Activated T-helper 2 cell treated with anti-CD3 and anti-CD28 coated beads, Interferon-gamma antibody, Interleukin-2, Interleukin-4, amounts not matched to agents 10 μg/mL and 5 μg/mL and 100 μg/mL, durations not matched to agents 14 hours and 24 hours and 36 hours (primary cell): ENCODE measurements around the gene MAP3K6. TPM values are rescaled to one million over a fixed set of nuclear protein-coding genes. Genes with fewer than 3 reads are reported as not detected.

ENCODE experiments used
- DNase-seq: peaks from one replicate; pipeline ENCODE4 v3.0.0; 2021; ENCODE audit warnings: low spot score
- H3K27ac Mint-ChIP-seq: one replicate; pipeline ENCODE4 v1.8.0; 2021; ENCODE audit warnings: mixed read lengths
- H3K27me3 Mint-ChIP-seq: one replicate; pipeline ENCODE4 v1.8.0; 2021; ENCODE audit warnings: low read depth, mixed read lengths
- H3K36me3 Mint-ChIP-seq: one replicate; pipeline ENCODE4 v1.8.0; 2021; ENCODE audit warnings: low read depth, mixed read lengths
- H3K4me1 Mint-ChIP-seq: one replicate; pipeline ENCODE4 v1.8.0; 2021; ENCODE audit warnings: low read depth, mixed read lengths
- H3K4me3 Mint-ChIP-seq: one replicate; pipeline ENCODE4 v1.8.0; 2021; ENCODE audit warnings: low read depth, mild to moderate bottlenecking, moderate library complexity, mixed read lengths
- H3K9me3 Mint-ChIP-seq: one replicate; pipeline ENCODE4 v1.8.0; 2021; ENCODE audit warnings: mixed read lengths
- intact Hi-C: fragments of 100-400 bp; cut with micrococcal nuclease; formaldehyde crosslinking; loops from one replicate; pipeline ENCODE4 v1.15.1; 2023
- total RNA-seq: library from RNA; stranded (reverse); gene quantifications from 2 replicates; pipeline ENCODE4 v1.2.3, GENCODE V29; 2022

The MAP3K6 gene
- total RNA-seq, 1 donor from 2014 or later = 15.8 TPM

DNA sequence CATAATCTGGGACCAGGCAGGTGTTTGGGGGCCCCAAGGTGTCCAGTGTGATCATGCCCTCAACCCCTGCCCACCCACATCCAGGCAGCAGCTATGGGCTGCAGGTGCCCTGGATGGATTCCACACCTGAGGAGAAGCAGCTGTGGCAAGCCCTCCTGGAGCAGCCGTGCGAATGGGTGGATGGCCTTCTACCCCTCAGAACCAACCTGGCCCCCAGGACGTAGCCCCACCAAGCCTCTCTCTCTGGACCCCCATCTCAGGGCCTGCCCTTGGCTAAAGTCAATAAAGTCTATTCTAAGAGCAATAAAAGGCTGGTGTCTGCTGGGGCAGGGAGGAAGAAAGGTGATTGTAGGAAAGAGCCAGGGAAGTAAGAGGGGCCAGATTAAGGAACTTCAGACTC, 13.1 kb downstream of the MAP3K6 start:
- H3K27me3 Mint-ChIP-seq = no peaks in the 10 kb centered on the region
- H3K4me1 Mint-ChIP-seq = peaks cover 19% of the 10 kb centered on the region
- H3K27ac Mint-ChIP-seq = no peak overlapping the region
- H3K36me3 Mint-ChIP-seq = peaks cover 21% of the 10 kb centered on the region
- H3K9me3 Mint-ChIP-seq = no peaks in the 10 kb centered on the region
- no peak for DNase-seq
- intact Hi-C loops = no loop called here
- H3K4me3 Mint-ChIP-seq = no peak overlapping the region

DNA sequence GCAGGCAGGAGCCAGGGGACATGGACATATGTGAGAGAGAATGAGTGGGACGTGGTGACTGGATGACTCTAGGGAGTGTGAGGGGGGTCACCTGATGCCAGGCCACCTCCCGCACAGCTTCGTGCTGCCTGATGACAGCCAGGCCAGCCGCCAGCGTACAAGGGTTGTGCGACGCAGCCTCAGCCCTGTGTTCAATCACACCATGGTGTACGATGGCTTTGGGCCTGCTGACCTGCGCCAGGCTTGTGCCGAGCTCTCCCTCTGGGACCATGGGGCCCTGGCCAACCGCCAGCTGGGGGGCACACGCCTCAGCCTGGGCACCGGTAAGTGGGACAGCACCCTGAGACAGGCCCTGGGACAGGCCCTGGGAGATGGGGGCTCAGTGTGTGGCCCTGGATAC, 13.6 kb downstream of the MAP3K6 start:
- peaks cover 19% of the 10 kb centered on the region for H3K4me1 Mint-ChIP-seq
- intact Hi-C loops = no loop called here
- H3K4me3 Mint-ChIP-seq = no peak overlapping the region
- H3K27me3 Mint-ChIP-seq = no peaks in the 10 kb centered on the region
- peaks cover 22% of the 10 kb centered on the region for H3K36me3 Mint-ChIP-seq
- no peak for DNase-seq
- H3K9me3 Mint-ChIP-seq = no peaks in the 10 kb centered on the region
- H3K27ac Mint-ChIP-seq = no peak overlapping the region

DNA sequence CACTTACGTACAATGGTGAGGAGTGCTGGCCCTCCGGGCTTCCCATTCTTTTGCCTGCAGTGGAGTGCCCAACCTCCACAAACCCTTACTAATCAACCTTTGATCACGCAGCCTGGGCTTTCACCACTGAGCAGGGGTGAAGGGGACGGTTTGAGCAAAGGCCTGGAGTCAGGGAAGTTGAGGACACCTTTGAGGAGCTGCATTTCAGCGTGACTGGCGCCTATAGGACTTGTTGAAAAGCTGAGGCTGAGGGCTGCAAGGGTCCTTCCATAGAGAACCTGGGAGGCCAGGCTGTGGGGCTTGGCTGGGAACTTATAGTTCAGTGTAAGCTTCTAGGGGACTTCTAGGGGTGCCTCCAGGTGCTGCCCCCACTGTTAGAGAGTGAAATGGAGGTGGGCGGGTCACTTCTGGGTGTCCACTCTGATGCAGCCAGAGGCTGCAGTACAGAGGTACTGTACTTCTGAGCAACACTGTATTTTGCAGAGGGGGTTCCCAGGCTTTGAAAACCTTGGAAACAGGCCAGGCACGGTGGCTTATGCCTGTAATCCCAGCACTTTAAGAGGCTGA, 15.1 kb downstream of the MAP3K6 start:
- Mint-ChIP-seq H3K4me1 (peaks cover 15% of the 10 kb centered on the region), H3K36me3 (peaks cover 29% of the 10 kb centered on the region), H3K4me3 (no peak overlapping the region), H3K9me3 (no peaks in the 10 kb centered on the region), H3K27me3 (no peaks in the 10 kb centered on the region), H3K27ac (no peak overlapping the region)
- no peak for DNase-seq
- intact Hi-C loops = no loop called here

DNA sequence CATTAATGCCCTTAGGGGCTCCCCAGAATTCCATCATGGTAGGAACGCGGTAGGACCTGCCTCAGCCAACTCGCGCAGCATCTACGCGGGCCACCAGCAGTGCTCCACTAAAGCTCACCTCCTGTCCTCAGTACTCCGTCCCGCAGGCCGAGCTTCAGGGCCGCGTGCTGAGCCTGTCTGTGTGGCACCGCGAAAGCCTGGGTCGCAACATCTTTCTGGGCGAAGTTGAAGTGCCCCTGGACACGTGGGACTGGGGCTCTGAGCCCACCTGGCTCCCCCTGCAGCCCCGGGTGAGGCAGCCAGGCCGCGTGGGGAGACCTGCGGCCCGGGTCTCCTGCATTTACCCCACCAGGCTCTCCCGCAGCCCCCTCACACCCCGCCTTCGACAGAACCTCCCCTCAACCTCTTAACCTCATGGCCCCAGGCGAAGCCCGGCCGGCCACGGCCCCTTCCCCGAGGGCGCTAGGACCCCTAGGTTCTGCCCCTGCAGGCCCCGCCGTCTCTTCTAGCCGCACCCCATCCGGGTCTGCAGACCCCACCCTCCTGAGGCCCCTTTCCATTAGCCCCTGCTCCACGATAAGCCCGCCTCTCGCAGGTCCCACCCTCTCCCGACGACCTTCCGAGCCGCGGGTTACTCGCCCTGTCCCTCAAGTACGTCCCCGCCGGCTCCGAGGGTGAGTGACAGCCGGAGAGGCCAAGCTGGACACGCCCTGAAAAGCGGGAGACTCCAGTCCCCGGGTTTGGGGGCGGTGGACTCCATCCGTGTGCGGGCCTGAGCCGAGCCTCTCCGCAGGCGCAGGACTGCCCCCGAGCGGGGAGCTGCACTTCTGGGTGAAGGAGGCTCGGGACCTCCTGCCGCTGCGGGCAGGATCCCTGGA, 15.9 kb downstream of the MAP3K6 start:
- Mint-ChIP-seq H3K4me1 (peaks cover 16% of the 10 kb centered on the region), H3K27ac (no peak overlapping the region), H3K9me3 (no peaks in the 10 kb centered on the region), H3K36me3 (peaks cover 36% of the 10 kb centered on the region), H3K4me3 (no peak overlapping the region), H3K27me3 (no peaks in the 10 kb centered on the region)
- no peak for DNase-seq
- intact Hi-C loops = no loop called here

DNA sequence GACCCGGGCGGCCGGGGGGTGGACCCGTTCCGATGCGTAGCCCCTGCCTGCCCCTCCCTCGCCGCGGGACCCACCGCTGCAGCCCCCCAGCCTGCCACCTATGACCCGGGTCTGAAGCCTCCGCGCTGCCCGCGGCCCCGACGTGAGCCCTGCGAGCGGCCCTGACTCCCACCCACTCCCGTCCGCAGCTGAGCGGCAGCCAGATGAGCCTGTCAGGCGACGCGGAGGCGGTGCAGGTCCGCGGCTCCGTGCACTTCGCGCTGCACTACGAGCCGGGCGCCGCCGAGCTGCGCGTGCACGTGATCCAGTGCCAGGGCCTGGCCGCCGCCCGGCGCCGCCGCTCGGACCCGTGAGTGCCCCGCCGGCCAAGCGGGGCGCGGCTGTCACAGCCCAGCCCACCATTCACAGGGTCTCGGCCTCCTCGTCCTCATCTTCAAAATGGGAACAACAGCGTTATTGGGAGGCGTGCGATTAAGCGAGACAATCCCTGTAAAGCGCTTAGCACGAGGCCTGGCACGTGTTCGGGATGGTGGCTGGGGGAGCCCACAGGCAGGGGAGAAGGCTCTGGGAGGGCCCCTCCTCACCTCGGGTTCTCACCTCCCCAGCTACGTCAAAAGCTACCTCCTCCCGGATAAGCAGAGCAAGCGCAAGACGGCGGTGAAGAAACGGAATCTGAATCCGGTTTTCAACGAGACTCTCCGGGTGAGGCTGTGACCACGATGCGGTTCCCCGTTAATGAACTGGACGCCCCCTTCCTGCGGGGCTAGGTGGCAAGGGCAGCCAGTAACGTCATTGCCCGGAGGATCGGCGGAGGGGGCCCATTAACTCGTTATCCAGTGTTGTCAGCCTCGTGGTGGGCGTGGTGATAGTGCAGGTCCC, 16.7 kb downstream of the MAP3K6 start:
- intact Hi-C loops = loop anchor here (1.0 kb wide), 1 partner anchor 9 kb away; no protein-coding TSS in a partner anchor
- no peak for DNase-seq
- Mint-ChIP-seq H3K4me3 (no peak overlapping the region), H3K9me3 (no peaks in the 10 kb centered on the region), H3K4me1 (peaks cover 9% of the 10 kb centered on the region), H3K27me3 (no peaks in the 10 kb centered on the region), H3K36me3 (peaks cover 30% of the 10 kb centered on the region), H3K27ac (no peak overlapping the region)

GRCh38 chr1:27348861-27349783, 17.6 kb downstream of the MAP3K6 start:
- H3K36me3 Mint-ChIP-seq = peaks cover 30% of the 10 kb centered on the region
- no peak overlapping the region for H3K27ac Mint-ChIP-seq
- peaks cover 13% of the 10 kb centered on the region for H3K4me1 Mint-ChIP-seq
- H3K4me3 Mint-ChIP-seq = peak overlapping the region; percentile 30
- intact Hi-C loops = loop anchor here (1.0 kb wide), 1 partner anchor 8 kb away; no protein-coding TSS in a partner anchor
- DNase-seq = no peak
- H3K9me3 Mint-ChIP-seq = no peaks in the 10 kb centered on the region
- no peaks in the 10 kb centered on the region for H3K27me3 Mint-ChIP-seq

- no peak overlapping the region for H3K27ac Mint-ChIP-seq
- no peaks in the 10 kb centered on the region for H3K27me3 Mint-ChIP-seq
- H3K36me3 Mint-ChIP-seq = peaks cover 23% of the 10 kb centered on the region
- H3K9me3 Mint-ChIP-seq = no peaks in the 10 kb centered on the region
- H3K4me3 Mint-ChIP-seq = no peak overlapping the region
- intact Hi-C loops = no loop called here
- no peak for DNase-seq
- H3K4me1 Mint-ChIP-seq = peaks cover 31% of the 10 kb centered on the region
These were observed 19.7 kb downstream of the MAP3K6 start for GRCh38 chr1:27346991-27347624.

- H3K4me1 Mint-ChIP-seq = peaks cover 38% of the 10 kb centered on the region
- H3K27ac Mint-ChIP-seq = peak overlapping the region; percentile 26
- no peak for DNase-seq
- no peaks in the 10 kb centered on the region for H3K9me3 Mint-ChIP-seq
- H3K27me3 Mint-ChIP-seq = no peaks in the 10 kb centered on the region
- H3K36me3 Mint-ChIP-seq = peaks cover 19% of the 10 kb centered on the region
- intact Hi-C loops = no loop called here
- H3K4me3 Mint-ChIP-seq = no peak overlapping the region
These were observed 20.4 kb downstream of the MAP3K6 start for GRCh38 chr1:27346357-27346756.

DNA sequence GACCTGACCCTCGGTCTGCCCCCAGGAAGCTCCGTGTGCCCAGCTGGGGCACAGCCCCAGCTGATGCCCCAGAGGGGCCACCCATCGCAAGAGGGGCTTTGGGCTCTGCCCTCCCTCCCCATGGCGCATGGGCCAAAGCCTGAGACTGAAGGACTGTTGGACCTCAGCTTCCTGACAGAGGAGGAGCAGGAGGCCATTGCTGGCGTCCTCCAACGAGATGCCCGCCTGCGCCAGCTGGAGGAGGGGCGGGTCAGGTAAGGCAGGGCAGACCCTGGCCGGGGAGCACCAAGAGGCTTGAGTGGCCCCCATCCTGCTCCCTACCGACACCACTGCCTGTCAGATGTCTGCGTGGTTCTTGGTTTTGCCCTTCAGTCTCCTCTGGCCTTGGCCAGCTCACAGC, 21.5 kb downstream of the MAP3K6 start:
- no peak overlapping the region for H3K4me3 Mint-ChIP-seq
- DNase-seq = no peak
- peaks cover 44% of the 10 kb centered on the region for H3K4me1 Mint-ChIP-seq
- H3K36me3 Mint-ChIP-seq = peaks cover 18% of the 10 kb centered on the region
- no peak overlapping the region for H3K27ac Mint-ChIP-seq
- H3K9me3 Mint-ChIP-seq = no peaks in the 10 kb centered on the region
- intact Hi-C loops = no loop called here
- no peaks in the 10 kb centered on the region for H3K27me3 Mint-ChIP-seq

DNA sequence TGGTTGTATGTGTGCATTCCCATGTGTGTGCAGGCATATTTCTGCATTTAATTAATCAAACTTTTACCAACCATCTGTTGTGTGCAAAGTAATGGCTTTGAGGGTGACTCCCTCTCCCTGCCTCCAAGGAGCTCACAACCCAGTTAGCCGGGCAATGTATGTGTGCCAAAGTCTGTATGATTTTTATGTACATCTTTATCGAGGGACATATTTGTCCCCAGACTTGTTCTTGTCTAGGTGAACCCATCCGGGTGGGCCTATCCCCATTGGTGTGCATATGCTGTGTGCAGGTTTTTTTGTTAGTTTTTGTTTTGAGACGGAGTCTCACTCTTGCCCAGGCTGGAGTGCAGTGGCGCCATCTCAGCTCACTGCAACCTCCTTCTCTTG, 23.1 kb downstream of the MAP3K6 start:
- DNase-seq = no peak
- no peaks in the 10 kb centered on the region for H3K9me3 Mint-ChIP-seq
- peaks cover 15% of the 10 kb centered on the region for H3K36me3 Mint-ChIP-seq
- H3K27me3 Mint-ChIP-seq = no peaks in the 10 kb centered on the region
- intact Hi-C loops = loop anchor here (1.0 to 2.0 kb wide), 2 partner anchors 14 to 21 kb away; no protein-coding TSS in a partner anchor
- H3K27ac Mint-ChIP-seq = peak overlapping the region; percentile 87
- H3K4me3 Mint-ChIP-seq = peak overlapping the region; percentile 84
- H3K4me1 Mint-ChIP-seq = peaks cover 50% of the 10 kb centered on the region

GRCh38 chr1:27342778-27343638, 23.8 kb downstream of the MAP3K6 start:
- no peaks in the 10 kb centered on the region for H3K27me3 Mint-ChIP-seq
- H3K4me1 Mint-ChIP-seq = peaks cover 49% of the 10 kb centered on the region
- H3K9me3 Mint-ChIP-seq = no peaks in the 10 kb centered on the region
- intact Hi-C loops = loop anchor here (1.0 to 2.0 kb wide), 2 partner anchors 14 to 22 kb away; no protein-coding TSS in a partner anchor
- peak overlapping the region; percentile 87 for H3K27ac Mint-ChIP-seq
- peak overlapping the region; percentile 84 for H3K4me3 Mint-ChIP-seq
- peaks cover 15% of the 10 kb centered on the region for H3K36me3 Mint-ChIP-seq
- DNase-seq = peak; percentile 70
